Measurements from ENCODE around the gene KLHL25. TPM values are rescaled to one million over a fixed set of nuclear protein-coding genes. Genes with fewer than 3 reads are reported as not detected.

KLHL25 gene
- total RNA-seq, 1 experiment from 2014 or later: 7.0 TPM

DNA sequence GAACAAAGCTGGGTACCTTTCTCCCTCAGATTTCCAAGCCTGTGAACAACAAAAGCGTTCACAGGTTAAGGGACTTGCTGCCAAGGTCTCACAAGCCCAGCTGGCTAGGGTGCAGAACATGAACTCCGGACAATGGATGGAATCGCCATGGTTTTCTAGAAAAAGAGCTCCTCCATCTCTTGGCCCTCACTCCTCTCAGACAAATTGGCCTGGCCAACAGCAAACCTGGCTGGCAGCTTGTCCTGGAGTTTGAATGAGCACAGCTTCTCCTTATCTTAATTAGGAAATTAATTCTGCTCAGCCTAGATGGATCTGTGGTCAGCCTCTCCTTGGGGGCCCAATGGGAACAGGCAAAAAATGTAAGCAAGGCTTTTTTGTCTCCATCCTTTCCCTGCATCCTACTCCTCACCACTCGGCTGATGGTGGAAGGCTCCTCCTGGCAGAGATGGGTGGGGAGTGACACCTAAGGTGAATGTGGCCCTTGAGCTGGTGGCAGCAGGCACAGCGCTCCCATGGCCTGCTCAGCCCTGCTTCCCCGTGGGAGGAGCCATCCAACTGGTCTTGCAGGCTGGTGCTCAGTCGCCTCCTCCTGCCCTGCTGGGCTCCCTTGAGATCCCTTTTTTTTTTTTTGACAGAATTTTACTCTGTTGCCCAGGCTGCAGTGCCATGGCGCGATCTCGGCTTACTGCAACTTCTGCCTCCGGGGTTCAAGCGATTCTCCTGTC, 5.8 kb downstream of the KLHL25 start:
- Histone ChIP-seq H3K27me3 (ENCODE audit: control insufficient read depth, insufficient read depth, low read length) (no peaks in the 10 kb centered on the region), H3K9me3 (ENCODE audit: control insufficient read depth, insufficient read depth, low read depth, low read length) (no peaks in the 10 kb centered on the region), H3K27ac (ENCODE audit: low read length) (no peak overlapping the region), H3K4me1 (ENCODE audit: control insufficient read depth, insufficient read depth, low read length) (peaks cover 31% of the 10 kb centered on the region), H3K4me3 (ENCODE audit: low read depth in 2 of 2, low read length in 2 of 2) (no peak overlapping the region), H3K36me3 (ENCODE audit: control insufficient read depth, insufficient read depth, low read length) (no peaks in the 10 kb centered on the region; the same call in 1 of the 2 replicates)
- ChIA-PET POLR2A (no interaction called here), CTCF (no interaction called here)
- DNase-seq (ENCODE audit: low read depth, low spot score) (no peak), ATAC-seq (no peak)
- intact Hi-C loops (cut with micrococcal nuclease; ENCODE audit: unreplicated experiment) (no loop called here), in situ Hi-C loops (cut with HindIII; ENCODE audit: low pct_unique_long_range_greater_than_20kb, low sequenced_read_pairs) (no loop called here)
- TF ChIP-seq SIN3A (IDR thresholded peaks at IDR 0.05; ENCODE audit: borderline replicate concordance, insufficient read depth, low read depth, low read length) (no peak), POLR2AphosphoS5 (IDR thresholded peaks at IDR 0.05; ENCODE audit: low read depth, low read length) (no peak), CTCF (IDR thresholded peaks at IDR 0.05) (no peak), TCF7L2 (IDR thresholded peaks at IDR 0.05; ENCODE audit: low read depth, low read length) (no peak), REST (IDR thresholded peaks at IDR 0.05; ENCODE audit: insufficient read depth in 1 of 2, low read depth in 2 of 2, low read length in 1 of 2) (no peak)
- BruUV-seq (replicated peaks): no TSS peak

GRCh38 chr15:85786781-85787114, 8.0 kb downstream of the KLHL25 start:
- BruUV-seq (replicated peaks): no TSS peak
- Histone ChIP-seq H3K4me1 (ENCODE audit: control insufficient read depth, insufficient read depth, low read length) (peaks cover 21% of the 10 kb centered on the region), H3K9me3 (ENCODE audit: control insufficient read depth, insufficient read depth, low read depth, low read length) (no peaks in the 10 kb centered on the region), H3K27ac (ENCODE audit: low read length) (peak overlapping the region; percentile 60; the same call in 1 of the 2 replicates), H3K27me3 (ENCODE audit: control insufficient read depth, insufficient read depth, low read length) (no peaks in the 10 kb centered on the region), H3K4me3 (ENCODE audit: low read depth in 2 of 2, low read length in 2 of 2) (no peak overlapping the region), H3K36me3 (ENCODE audit: control insufficient read depth, insufficient read depth, low read length) (no peaks in the 10 kb centered on the region)
- POLR2A ChIA-PET: no interaction called here
- in situ Hi-C loops (cut with HindIII; ENCODE audit: low pct_unique_long_range_greater_than_20kb, low sequenced_read_pairs): no loop called here
- intact Hi-C loops (cut with micrococcal nuclease; ENCODE audit: unreplicated experiment): no loop called here
- DNase-seq (ENCODE audit: low read depth, low spot score): no peak
- TF ChIP-seq POLR2AphosphoS5 (IDR thresholded peaks at IDR 0.05; ENCODE audit: low read depth, low read length): no peak
- TF ChIP-seq TCF7L2 (IDR thresholded peaks at IDR 0.05; ENCODE audit: low read depth, low read length): no peak
- TF ChIP-seq REST (IDR thresholded peaks at IDR 0.05; ENCODE audit: insufficient read depth in 1 of 2, low read depth in 2 of 2, low read length in 1 of 2): no peak
- no peak for TF ChIP-seq SIN3A (IDR thresholded peaks at IDR 0.05; ENCODE audit: borderline replicate concordance, insufficient read depth, low read depth, low read length)
- no peak for TF ChIP-seq CTCF (IDR thresholded peaks at IDR 0.05)
- ATAC-seq: no peak
- CTCF ChIA-PET: no interaction called here
